Fibroblast of lung (primary cell): ENCODE measurements around the gene ATP13A2.

Source experiments
- CTCF ChIP-seq, 2 donors: IDR thresholded peaks in 1 of 2; conservative IDR thresholded peaks in 1 of 2; 1 replicate in 1 of 2; 2 replicates in 1 of 2; pipeline ENCODE4 v1.5.1; 2011 to 2012; ENCODE audit warnings: low read length in 2 of 2, control low read depth in 1 of 2, inconsistent platforms in 1 of 2, low read depth in 1 of 2, mild to moderate bottlenecking in 1 of 2
- EZH2 ChIP-seq: IDR thresholded peaks from 2 replicates; pipeline ENCODE4 v1.5.1; 2012; ENCODE audit warnings: low read length, control low read depth, mild to moderate bottlenecking; ENCODE audit errors: missing control alignments

GRCh38 chr1:16971341-16972188 lies 40.2 kb downstream of the ATP13A2 start:
- TF ChIP-seq EZH2 (no peak), CTCF (conservative IDR thresholded peaks at IDR 0.05 in 1 of 2, IDR thresholded peaks at IDR 0.05 in 1 of 2; ENCODE audit: low read depth in 1 of 2, low read length in 2 of 2) (no peak)
